GM12875 (cell line): ENCODE data around the gene KRT222.

Source experiments
- H3K4me3 ChIP-seq: one replicate; pipeline ENCODE4 v1.5.1; 2011; ENCODE audit warnings: low read depth, low read length, control low read depth
- TF ChIP-seq, protein P1 (sequence below): IDR thresholded peaks from 2 replicates; pipeline ENCODE4 v1.5.1; 2011; ENCODE audit warnings: low read depth, mild to moderate bottlenecking, control low read depth, inconsistent platforms, low read length, moderate library complexity, borderline replicate concordance; ENCODE audit not compliant: insufficient read depth

KRT222 gene

DNA sequence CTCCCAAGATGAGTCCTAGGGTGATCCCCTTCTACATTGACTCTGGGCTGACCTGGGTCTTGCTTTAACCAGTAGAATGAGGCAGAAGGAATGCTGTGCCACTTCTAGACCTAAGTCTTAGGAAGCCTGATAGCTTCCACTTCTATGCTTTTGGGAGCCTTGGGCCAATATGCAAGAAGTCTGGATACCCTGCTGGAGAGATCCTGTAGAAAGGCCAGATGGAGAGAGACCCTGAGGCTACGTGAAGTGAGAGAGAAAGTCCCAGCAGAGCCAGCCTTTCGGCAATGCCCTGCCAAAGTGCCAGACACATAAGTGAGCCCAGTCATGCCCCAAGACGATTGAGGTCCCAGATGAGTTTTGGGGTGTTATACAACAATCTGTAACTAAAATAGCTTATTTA lies 1.7 kb downstream of the KRT222 start:
- TF ChIP-seq, protein P1, sequence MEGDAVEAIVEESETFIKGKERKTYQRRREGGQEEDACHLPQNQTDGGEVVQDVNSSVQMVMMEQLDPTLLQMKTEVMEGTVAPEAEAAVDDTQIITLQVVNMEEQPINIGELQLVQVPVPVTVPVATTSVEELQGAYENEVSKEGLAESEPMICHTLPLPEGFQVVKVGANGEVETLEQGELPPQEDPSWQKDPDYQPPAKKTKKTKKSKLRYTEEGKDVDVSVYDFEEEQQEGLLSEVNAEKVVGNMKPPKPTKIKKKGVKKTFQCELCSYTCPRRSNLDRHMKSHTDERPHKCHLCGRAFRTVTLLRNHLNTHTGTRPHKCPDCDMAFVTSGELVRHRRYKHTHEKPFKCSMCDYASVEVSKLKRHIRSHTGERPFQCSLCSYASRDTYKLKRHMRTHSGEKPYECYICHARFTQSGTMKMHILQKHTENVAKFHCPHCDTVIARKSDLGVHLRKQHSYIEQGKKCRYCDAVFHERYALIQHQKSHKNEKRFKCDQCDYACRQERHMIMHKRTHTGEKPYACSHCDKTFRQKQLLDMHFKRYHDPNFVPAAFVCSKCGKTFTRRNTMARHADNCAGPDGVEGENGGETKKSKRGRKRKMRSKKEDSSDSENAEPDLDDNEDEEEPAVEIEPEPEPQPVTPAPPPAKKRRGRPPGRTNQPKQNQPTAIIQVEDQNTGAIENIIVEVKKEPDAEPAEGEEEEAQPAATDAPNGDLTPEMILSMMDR: no peak
- no peak overlapping the region for H3K4me3 ChIP-seq

DNA sequence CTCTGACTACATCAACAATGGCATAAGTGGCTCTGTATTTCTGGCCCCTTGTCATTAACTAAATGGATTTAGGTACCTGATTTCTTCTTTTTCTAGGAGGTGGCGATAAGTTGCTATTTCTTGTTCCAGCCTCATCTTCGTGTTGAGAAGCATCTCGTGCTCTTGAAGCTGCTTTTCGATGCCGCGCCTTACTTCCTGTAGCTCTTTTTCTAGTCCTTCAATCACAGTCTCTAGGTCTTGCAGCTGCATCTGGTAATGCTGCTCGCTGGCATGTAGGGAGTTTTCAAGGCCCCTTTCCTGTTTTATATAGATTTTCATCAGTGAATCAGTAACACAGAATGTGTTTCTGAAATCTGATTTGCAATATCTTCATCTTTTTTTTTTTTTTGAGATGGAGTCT lies 5.1 kb downstream of the KRT222 start:
- TF ChIP-seq, protein P1: no peak
- no peak overlapping the region for H3K4me3 ChIP-seq

DNA sequence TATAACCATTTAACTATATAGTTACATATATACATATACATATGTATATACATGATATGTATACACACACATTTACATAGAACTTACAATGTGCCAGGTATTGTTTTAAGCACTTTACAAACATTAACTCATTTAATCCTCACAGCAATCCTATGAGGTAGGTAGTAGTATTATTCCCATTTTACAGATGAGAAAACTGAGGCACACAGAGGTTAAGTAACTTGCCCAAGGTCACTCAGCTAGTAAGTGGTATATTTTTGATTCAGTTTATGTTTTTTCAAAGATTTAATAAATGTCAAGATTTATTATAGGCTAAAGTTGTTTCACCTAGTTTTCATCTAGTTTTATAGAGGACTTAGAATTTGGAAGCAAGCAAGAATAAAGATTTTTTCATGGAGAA lies 6.6 kb downstream of the KRT222 start:
- TF ChIP-seq, protein P1: no peak
- H3K4me3 ChIP-seq: no peak overlapping the region

DNA sequence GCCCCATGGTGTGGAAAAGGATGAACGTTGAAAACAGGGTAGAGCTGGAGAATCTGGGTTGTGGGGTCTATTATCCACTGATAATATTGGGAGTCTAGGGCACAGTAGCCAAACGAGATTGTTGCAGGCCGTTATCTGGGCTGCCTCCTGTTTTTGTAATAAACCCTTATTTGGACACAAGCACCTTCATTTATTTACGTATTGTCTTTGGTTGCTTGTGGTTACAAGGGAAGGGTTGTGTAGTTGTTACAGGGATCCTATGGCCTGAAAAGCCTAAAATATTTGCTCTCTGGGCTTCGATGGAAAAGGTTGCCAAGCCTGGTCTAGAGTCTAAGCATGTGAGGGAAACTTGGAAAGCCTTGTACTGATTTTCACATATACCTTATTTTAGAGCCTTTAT lies 13.0 kb downstream of the KRT222 start:
- H3K4me3 ChIP-seq: no peak overlapping the region
- TF ChIP-seq, protein P1: no peak

DNA sequence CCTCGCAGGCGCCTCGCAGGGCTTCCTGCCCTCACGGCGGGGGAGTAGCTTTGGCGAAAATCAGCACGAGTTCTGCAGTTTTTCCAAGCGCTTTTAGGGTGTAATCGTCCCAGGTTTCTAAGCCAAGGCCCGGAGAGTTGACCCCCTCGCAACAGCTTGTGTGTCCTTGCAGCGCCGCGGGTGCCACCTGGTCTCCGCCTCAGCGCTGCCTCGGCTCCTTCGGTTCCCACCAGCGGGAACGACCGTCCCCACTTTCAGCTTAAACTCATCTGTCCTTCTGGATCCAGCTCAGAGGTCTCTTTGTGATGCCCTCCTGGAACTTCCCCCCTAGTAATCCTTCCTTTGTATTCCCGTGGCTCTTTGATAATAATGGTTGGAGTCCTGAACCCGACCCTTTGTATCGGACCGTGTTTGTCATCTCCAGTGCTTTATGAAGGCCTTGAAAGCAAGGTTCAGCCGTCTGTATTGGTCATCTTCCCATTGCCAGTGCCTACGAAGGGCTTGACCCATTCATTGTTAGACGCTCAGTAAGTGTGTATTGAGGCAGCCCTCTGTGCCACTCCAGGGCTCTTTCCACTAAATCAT lies 16.5 kb downstream of the KRT222 start:
- TF ChIP-seq, protein P1: no peak
- H3K4me3 ChIP-seq: peak overlapping the region; percentile 63

DNA sequence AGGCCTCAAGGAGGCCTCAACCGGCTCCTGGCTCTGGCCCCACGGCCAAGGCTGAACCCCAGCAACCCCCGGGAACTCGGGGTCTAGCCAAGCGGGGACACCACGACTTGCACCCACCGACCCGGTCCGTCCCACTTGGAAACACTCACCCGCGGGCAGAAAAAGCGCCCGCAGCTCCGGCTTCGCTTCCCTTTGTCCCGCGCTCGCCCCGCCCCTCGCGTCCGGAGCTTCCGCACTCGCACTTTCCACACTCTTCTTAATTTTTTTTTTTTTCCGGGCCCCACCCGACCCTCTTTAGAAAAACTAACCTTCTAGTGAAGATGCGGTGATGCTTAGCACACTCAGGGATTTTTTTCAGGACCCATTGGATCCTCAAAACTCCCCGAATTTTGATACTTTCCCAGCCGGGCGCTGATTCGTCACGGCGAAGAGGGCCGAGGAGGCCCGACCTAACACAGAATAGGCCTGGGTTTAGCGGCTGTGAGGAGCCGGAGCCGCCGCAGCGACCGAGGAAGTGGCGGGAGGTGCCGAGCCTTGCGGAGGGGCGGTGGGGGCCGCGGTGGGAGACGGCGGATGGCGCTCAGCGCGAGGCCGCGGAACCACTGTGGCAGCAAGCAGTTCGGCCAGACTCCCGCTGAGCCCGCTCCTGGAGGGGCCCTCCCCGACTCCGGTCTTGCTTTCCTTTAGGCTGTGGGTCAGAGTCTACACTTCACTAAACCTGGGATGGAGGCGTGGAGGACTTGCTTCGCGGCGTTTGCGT lies 17.2 kb downstream of the KRT222 start, which contains the start of gene SMARCE1:
Gene SMARCE1 (minus strand): TSS at position 195 of the 760 bp plus-strand sequence. CDS start 2,016 bp downstream, outside the sequence.
- peak within 1 kb of the TSS; percentile 63 for H3K4me3 ChIP-seq
- TF ChIP-seq, protein P1: no peak
